Lower leg skin (tissue), 4 donors: ENCODE data around the gene OBP2B. TPM values are rescaled to one million over a fixed set of nuclear protein-coding genes. Genes with fewer than 3 reads are reported as not detected.

Source experiments
- DNase-seq, 2 donors: peaks; one replicate each; pipeline ENCODE4 v3.0.0-alpha.2; 2019; ENCODE audit warnings: low spot score in 2 of 2
- H3K4me3 ChIP-seq: fragments of 200-600 bp; sonication (generic); 2 replicates; pipeline ENCODE4 v1.5.1; 2017; ENCODE audit warnings: mild to moderate bottlenecking, low read depth; ENCODE audit not compliant: poor library complexity, severe bottlenecking
- POLR2A ChIP-seq, 2 donors: fragments of 450-650 bp; IDR thresholded peaks; one replicate each; pipeline ENCODE4 v1.6.1; 2016 to 2017; ENCODE audit warnings: antibody characterized with exemption in 2 of 2, mild to moderate bottlenecking in 1 of 2, moderate library complexity in 1 of 2
- WGBS, 2 donors: methylation state at CpG; one replicate each; pipeline ENCODE4 v1.1.5; 2018; 5-methylcytosine and 5-hydroxymethylcytosine counted together
- intact Hi-C: fragments of 100-400 bp; cut with DNase I; formaldehyde crosslinking; loops from one replicate; pipeline ENCODE4 v1.15.0; 2023; ENCODE audit warnings: low total_unique reads
- total RNA-seq, 4 donors: library from RNA; depleted of rRNA; stranded (reverse); fragments of >200 nt; gene quantifications; one replicate each; pipeline ENCODE4 v1.1.0, GENCODE V29; 2016
- TF ChIP-seq, protein P1 (sequence below), 3 donors: fragments of 450-650 bp; IDR thresholded peaks; one replicate each; pipeline ENCODE4 v1.5.1; 2016; ENCODE audit warnings: antibody characterized with exemption in 3 of 3, mild to moderate bottlenecking in 3 of 3, moderate library complexity in 2 of 3

OBP2B gene
- total RNA-seq, 4 donors from 2014 or later, result 11.4 to 13.0 TPM; not detected in 2

- 78 to 85% methylated on average over 8 of the region's 8 CpGs for WGBS, 2 donors
- no peak overlapping the region for H3K4me3 ChIP-seq
- DNase-seq, result peak in 1 of 2 donors; percentile 65
- intact Hi-C loops, result no loop called here
- TF ChIP-seq, protein P1, sequence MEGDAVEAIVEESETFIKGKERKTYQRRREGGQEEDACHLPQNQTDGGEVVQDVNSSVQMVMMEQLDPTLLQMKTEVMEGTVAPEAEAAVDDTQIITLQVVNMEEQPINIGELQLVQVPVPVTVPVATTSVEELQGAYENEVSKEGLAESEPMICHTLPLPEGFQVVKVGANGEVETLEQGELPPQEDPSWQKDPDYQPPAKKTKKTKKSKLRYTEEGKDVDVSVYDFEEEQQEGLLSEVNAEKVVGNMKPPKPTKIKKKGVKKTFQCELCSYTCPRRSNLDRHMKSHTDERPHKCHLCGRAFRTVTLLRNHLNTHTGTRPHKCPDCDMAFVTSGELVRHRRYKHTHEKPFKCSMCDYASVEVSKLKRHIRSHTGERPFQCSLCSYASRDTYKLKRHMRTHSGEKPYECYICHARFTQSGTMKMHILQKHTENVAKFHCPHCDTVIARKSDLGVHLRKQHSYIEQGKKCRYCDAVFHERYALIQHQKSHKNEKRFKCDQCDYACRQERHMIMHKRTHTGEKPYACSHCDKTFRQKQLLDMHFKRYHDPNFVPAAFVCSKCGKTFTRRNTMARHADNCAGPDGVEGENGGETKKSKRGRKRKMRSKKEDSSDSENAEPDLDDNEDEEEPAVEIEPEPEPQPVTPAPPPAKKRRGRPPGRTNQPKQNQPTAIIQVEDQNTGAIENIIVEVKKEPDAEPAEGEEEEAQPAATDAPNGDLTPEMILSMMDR (IDR thresholded peaks at IDR 0.05), result no peak
- no peak for TF ChIP-seq POLR2A (IDR thresholded peaks at IDR 0.05)
Measured at GRCh38 chr9:133248726-133249295, 39.8 kb upstream of the OBP2B start.

DNA sequence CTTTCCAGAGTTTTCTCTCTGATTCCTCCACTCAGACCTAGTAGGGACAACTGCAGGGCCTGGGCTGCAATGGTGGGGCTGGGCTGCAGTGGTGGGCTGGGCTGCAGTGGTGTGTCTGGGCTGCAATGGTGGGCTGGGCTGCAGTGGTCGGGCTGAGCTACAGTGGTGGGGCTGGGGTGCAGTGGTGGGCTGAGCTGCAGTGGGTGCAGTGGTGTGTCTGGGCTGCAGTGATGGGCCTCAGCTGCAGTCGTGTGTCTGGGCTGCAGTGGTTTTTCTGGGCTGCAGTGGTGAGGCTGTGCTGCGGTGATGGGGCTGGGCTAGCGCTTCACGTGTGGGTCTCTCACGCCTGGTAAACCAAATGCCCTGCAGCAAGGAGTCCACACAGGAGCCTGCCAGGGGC, 38.6 kb upstream of the OBP2B start:
- intact Hi-C loops, result no loop called here
- WGBS, 2 donors, result 56 to 73% methylated on average over 6 of the region's 6 CpGs
- DNase-seq, result peak in 1 of 2 donors; percentile 70
- H3K4me3 ChIP-seq, result no peak overlapping the region
- no peak for TF ChIP-seq POLR2A (IDR thresholded peaks at IDR 0.05)
- TF ChIP-seq, protein P1 (IDR thresholded peaks at IDR 0.05), result no peak

GRCh38 chr9:133246991-133247390, 37.9 kb upstream of the OBP2B start:
- H3K4me3 ChIP-seq, result no peak overlapping the region
- intact Hi-C loops, result no loop called here
- 76 to 86% methylated on average over 5 to 6 of the region's 6 CpGs for WGBS, 2 donors
- peak in 1 of 2 donors; percentile 49 for DNase-seq
- TF ChIP-seq POLR2A (IDR thresholded peaks at IDR 0.05), result no peak
- TF ChIP-seq, protein P1 (IDR thresholded peaks at IDR 0.05), result no peak

- no peak for TF ChIP-seq POLR2A (IDR thresholded peaks at IDR 0.05)
- TF ChIP-seq, protein P1 (IDR thresholded peaks at IDR 0.05), result no peak
- DNase-seq, result peak in 1 of 2 donors; percentile 81
- intact Hi-C loops, result no loop called here
Measured at GRCh38 chr9:133246562-133246961, 37.5 kb upstream of the OBP2B start.

GRCh38 chr9:133242991-133243390, 33.9 kb upstream of the OBP2B start:
- 71 to 78% methylated on average over 8 of the region's 8 CpGs for WGBS, 2 donors

More at GRCh38 chr9:133246562-133246961, 37.5 kb upstream of the OBP2B start:
- no peak overlapping the region for H3K4me3 ChIP-seq
- WGBS, 2 donors, result 84 to 97% methylated on average over 6 to 16 of the region's 16 CpGs

More at GRCh38 chr9:133242991-133243390, 33.9 kb upstream of the OBP2B start:
- intact Hi-C loops, result no loop called here
- no peak for DNase-seq
- no peak for TF ChIP-seq POLR2A (IDR thresholded peaks at IDR 0.05)
- TF ChIP-seq, protein P1 (IDR thresholded peaks at IDR 0.05), result no peak
- no peak overlapping the region for H3K4me3 ChIP-seq
